GM06990 (cell line): Measurements from ENCODE around the gene TRIM29.

ENCODE experiments used
- DNase-seq: peaks from one replicate; pipeline ENCODE4 v3.0.0-alpha.2; 2011; ENCODE audit not compliant: insufficient read length; ENCODE audit errors: extremely low read depth
- H3K27me3 ChIP-seq: replicated peaks from 2 replicates; pipeline ENCODE4 v1.6.0; 2011; ENCODE audit warnings: low read length; ENCODE audit not compliant: control insufficient read depth, insufficient read depth
- H3K36me3 ChIP-seq: 2 replicates; pipeline ENCODE4 v1.5.1; 2011; ENCODE audit warnings: low read length; ENCODE audit not compliant: control insufficient read depth, insufficient read depth
- H3K4me3 ChIP-seq: replicated peaks from 2 replicates; pipeline ENCODE4 v1.5.1; 2011; ENCODE audit warnings: low read depth, mild to moderate bottlenecking, control low read depth, low read length
- TF ChIP-seq, protein P1 (sequence below): IDR thresholded peaks from 2 replicates; pipeline ENCODE4 v1.5.1; 2011; ENCODE audit warnings: low read length, control low read depth, mild to moderate bottlenecking, inconsistent platforms; ENCODE audit not compliant: insufficient read depth, poor library complexity, severe bottlenecking

TRIM29 gene

DNA sequence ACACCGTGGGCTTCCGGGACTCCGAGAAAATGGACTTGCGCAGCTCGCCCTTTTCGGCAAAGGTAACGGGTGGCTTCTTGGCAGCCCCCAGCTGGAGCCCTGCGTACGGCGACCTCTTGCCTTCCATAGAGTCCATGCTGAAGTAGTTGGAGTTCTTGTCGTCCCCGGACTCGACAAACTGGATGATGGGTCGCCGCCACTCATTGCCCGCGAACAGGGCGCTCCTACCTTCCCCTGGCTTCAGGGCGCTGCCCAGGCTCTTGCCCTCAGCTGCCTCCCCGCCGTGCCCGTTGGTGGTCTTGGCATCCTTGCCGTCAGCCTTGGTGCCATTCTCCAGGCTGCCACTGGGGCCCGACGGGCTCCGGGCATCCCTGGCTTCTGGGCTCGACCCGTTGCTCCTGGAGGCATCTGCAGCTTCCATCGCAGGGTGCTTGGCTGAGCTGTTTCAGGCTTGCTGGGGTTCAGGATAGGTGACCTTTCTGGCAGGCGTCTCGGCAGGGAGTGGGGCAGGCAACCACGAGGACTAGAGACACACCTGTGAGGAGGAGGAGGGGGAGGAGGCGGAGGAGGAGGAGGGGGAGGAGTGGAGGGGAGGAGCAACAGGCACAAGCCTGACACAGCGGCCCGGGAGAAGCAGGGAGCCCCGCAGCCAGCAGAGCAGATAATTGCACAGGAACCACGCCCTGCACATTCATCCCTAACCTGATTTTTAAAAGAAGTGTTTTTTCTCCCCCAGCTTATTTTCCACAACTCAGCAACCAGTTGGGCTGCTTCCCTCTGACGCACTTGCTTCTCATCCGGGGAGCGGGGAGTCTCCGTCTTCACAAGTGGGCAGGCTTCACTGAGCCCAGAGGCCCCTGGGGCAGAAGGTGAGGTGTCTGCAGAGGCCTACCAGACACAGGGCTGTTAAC is at the start of gene TRIM29:
TSS of gene TRIM29 (minus strand) at position 503 of the 911 bp plus-strand sequence. CDS start at position 421, 82 bp downstream.
- TF ChIP-seq, protein P1, sequence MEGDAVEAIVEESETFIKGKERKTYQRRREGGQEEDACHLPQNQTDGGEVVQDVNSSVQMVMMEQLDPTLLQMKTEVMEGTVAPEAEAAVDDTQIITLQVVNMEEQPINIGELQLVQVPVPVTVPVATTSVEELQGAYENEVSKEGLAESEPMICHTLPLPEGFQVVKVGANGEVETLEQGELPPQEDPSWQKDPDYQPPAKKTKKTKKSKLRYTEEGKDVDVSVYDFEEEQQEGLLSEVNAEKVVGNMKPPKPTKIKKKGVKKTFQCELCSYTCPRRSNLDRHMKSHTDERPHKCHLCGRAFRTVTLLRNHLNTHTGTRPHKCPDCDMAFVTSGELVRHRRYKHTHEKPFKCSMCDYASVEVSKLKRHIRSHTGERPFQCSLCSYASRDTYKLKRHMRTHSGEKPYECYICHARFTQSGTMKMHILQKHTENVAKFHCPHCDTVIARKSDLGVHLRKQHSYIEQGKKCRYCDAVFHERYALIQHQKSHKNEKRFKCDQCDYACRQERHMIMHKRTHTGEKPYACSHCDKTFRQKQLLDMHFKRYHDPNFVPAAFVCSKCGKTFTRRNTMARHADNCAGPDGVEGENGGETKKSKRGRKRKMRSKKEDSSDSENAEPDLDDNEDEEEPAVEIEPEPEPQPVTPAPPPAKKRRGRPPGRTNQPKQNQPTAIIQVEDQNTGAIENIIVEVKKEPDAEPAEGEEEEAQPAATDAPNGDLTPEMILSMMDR = no peak
- no peaks in the 10 kb centered on the region for H3K36me3 ChIP-seq
- H3K4me3 ChIP-seq = no peak within 1 kb of the TSS
- H3K27me3 ChIP-seq = peaks cover 6% of the 10 kb centered on the region
- DNase-seq = no peak

DNA sequence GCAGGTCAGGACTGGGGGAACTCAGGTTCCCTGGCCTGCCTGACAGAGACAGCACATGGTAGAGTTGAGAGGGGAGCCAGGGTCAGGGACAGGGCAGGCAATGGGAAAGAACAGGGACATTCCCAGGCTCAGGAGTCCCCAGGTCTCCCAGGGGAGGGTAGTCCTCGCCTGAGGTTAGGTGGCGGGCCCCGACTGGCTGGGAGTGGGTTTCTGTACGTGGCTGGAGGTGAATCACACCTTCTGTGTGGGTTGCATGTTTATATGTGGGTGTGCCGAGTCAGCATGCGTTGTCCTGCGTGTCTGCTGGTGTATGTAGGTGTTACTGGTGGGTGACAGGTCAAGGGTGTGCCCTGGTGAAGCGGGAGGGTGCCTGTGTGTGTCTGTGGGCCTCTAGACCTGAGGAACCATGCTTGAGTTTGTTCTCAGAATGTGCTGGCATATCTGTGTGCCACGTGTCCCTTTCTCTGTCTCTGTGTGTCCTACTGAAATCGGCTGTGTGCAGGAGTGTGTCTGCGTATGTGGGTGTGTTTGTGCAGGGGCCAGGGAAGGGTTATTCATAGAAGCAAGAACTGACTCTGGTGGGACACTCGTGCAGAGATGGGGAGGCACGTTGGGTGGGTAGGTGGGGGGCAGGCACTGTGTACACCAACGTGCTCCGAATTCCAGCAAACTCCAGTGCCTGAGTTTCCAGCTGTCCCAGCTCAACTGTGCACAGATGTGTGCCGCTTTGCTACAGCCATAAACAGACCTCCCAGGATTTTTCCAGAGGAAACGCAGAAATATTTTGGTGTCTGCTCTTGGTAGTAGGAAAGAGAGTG is 49.1 kb upstream of the TRIM29 start:
- peak; percentile 25 for DNase-seq

DNA sequence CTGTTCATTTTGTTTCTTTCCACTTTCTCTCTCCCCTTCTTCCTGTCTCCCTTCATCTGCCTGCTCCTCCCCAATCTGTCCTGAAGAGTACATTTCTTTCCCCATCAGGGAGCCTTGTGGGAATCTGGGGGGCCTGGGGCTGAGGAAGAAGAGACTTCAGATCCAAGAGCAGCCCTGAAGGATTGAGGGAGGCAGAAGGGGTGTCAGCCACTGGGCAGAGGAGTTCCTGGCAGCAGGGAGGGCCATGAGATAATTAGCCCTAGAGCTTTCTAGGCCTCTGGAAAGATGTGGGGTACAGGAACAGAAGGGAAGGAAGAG is 48.5 kb upstream of the TRIM29 start:
- TF ChIP-seq, protein P1 = no peak
- Histone ChIP-seq H3K36me3 (no peaks in the 10 kb centered on the region), H3K4me3 (no peak overlapping the region), H3K27me3 (peaks cover 4% of the 10 kb centered on the region; the same call in 1 of the 2 replicates)
- no peak for DNase-seq

More for the DNA sequence above, 49.1 kb upstream of the TRIM29 start:
- Histone ChIP-seq H3K27me3 (peaks cover 4% of the 10 kb centered on the region; the same call in 1 of the 2 replicates), H3K4me3 (no peak overlapping the region), H3K36me3 (no peaks in the 10 kb centered on the region)
- TF ChIP-seq, protein P1 = no peak

GRCh38 chr11:120185706-120186455 is 48.0 kb upstream of the TRIM29 start:
- TF ChIP-seq, protein P1 = no peak
- Histone ChIP-seq H3K27me3 (peaks cover 4% of the 10 kb centered on the region; the same call in 1 of the 2 replicates), H3K4me3 (no peak overlapping the region), H3K36me3 (no peaks in the 10 kb centered on the region)
- DNase-seq = no peak

DNA sequence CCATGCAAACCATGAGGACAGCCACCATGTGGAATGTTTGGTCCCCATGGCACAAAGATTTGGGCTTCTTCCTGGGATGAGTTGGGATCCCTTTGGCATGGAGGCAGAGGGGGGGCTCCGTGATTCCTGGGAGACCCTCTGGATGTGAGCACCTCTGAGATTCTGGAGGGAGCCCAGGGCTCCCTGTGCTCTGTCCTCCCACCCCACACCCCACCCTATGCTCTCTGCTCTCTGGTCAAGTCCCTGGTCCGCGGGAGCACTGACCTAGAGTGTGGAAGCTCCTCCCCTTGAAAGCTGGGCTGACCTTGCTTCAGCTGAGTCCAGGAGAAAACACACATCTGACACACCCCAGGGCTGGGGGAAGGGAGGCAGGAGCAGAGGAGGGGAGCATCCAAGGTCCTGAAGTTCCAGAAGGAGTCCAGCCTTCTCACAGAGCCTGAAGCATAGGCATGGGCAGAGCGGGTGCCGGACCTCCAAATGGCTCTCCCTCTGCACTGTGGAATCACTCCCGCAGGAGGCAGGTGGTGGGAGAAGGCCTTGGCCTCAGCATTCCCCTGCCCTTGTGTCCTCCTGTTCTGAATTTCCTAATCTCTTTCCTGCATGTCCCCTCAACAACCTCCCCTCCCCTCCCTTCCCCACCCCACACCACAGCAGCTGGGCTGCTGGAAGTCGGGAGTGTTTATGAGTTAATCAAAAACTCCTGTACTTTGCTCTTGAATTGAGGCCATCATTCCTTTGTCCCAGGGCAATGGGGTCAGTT is 47.2 kb upstream of the TRIM29 start:
- peaks cover 4% of the 10 kb centered on the region; the same call in 1 of the 2 replicates for H3K27me3 ChIP-seq
- H3K4me3 ChIP-seq = no peak overlapping the region
- DNase-seq = no peak
- TF ChIP-seq, protein P1 = no peak
- no peaks in the 10 kb centered on the region for H3K36me3 ChIP-seq
